Liver (tissue), 9 donors: Measurements from ENCODE around the gene SPOCK2. TPM values are rescaled to one million over a fixed set of nuclear protein-coding genes. Genes with fewer than 3 reads are reported as not detected.

ENCODE experiments used
- DNase-seq: peaks from one replicate; pipeline ENCODE4 v3.0.0-alpha.2; 2017; ENCODE audit warnings: low spot score
- H3K27ac ChIP-seq, 2 donors: one replicate each; pipeline ENCODE4 v1.7.0; 2013; ENCODE audit warnings: inconsistent platforms in 2 of 2, low read length in 2 of 2, control low read depth in 1 of 2, low read depth in 1 of 2, mild to moderate bottlenecking in 1 of 2
- H3K27me3 ChIP-seq, 4 donors: one replicate each; pipeline versions ENCODE4 v1.6.1 to v1.7.0; 2013; ENCODE audit warnings: low read length in 3 of 4, inconsistent platforms in 1 of 4, mild to moderate bottlenecking in 1 of 4, moderate library complexity in 1 of 4; ENCODE audit not compliant: control insufficient read depth in 4 of 4, insufficient read depth in 4 of 4
- H3K36me3 ChIP-seq, 4 donors: one replicate each; pipeline versions ENCODE4 v1.6.1 to v1.7.0; 2013; ENCODE audit warnings: low read length in 3 of 4, mild to moderate bottlenecking in 3 of 4, low read depth in 1 of 4, moderate library complexity in 1 of 4; ENCODE audit not compliant: control insufficient read depth in 4 of 4, insufficient read depth in 3 of 4
- H3K4me1 ChIP-seq, 4 donors: one replicate each; pipeline versions ENCODE4 v1.6.1 to v1.7.0; 2013; ENCODE audit warnings: low read length in 3 of 4, mild to moderate bottlenecking in 3 of 4, moderate library complexity in 1 of 4; ENCODE audit not compliant: control insufficient read depth in 4 of 4, insufficient read depth in 4 of 4
- H3K4me3 ChIP-seq, 3 donors: one replicate each; pipeline versions ENCODE4 v1.6.1 to v1.7.0; 2013; ENCODE audit warnings: low read length in 3 of 3, control low read depth in 1 of 3, low read depth in 1 of 3, mild to moderate bottlenecking in 1 of 3
- H3K9ac ChIP-seq, 2 donors: one replicate each; pipeline ENCODE4 v1.7.0; 2013; ENCODE audit warnings: low read length in 2 of 2, mild to moderate bottlenecking in 2 of 2, moderate library complexity in 2 of 2, control low read depth in 1 of 2, low read depth in 1 of 2
- H3K9me3 ChIP-seq, 4 donors: one replicate each; pipeline versions ENCODE4 v1.6.1 to v1.7.0; 2013; ENCODE audit warnings: low read length in 3 of 4; ENCODE audit not compliant: control insufficient read depth in 4 of 4
- ATF3 ChIP-seq: IDR thresholded peaks from 2 replicates; pipeline ENCODE4 v1.6.1; 2016; ENCODE audit warnings: antibody characterized with exemption
- CTCF ChIP-seq: fragments of 150-350 bp; IDR thresholded peaks from 2 replicates; pipeline ENCODE4 v1.5.1; 2017; ENCODE audit warnings: improper control_type of control experiment, low read depth, low read length; ENCODE audit not compliant: missing input control
- FOXA1 ChIP-seq: IDR thresholded peaks from 2 replicates; pipeline ENCODE4 v1.6.1; 2016; ENCODE audit warnings: antibody characterized with exemption
- GABPA ChIP-seq, 2 donors: IDR thresholded peaks in 1 of 2; conservative IDR thresholded peaks in 1 of 2; 2 replicates each; pipeline ENCODE4 v1.6.1; 2016; ENCODE audit warnings: antibody characterized with exemption in 2 of 2, mild to moderate bottlenecking in 1 of 2, moderate library complexity in 1 of 2
- HNF4A ChIP-seq, 2 donors: conservative IDR thresholded peaks; 2 replicates each; pipeline ENCODE4 v1.6.1; 2016; ENCODE audit warnings: antibody characterized with exemption in 2 of 2, mild to moderate bottlenecking in 2 of 2
- HNF4G ChIP-seq: IDR thresholded peaks from 2 replicates; pipeline ENCODE4 v1.6.1; 2016; ENCODE audit warnings: antibody characterized with exemption
- JUND ChIP-seq, 2 donors: IDR thresholded peaks; 2 replicates each; pipeline ENCODE4 v1.6.1; 2016; ENCODE audit warnings: antibody characterized with exemption in 2 of 2
- MAX ChIP-seq: IDR thresholded peaks from 2 replicates; pipeline ENCODE4 v1.6.1; 2016; ENCODE audit warnings: antibody characterized with exemption
- NR2F2 ChIP-seq: IDR thresholded peaks from 2 replicates; pipeline ENCODE4 v1.6.1; 2016; ENCODE audit warnings: antibody characterized with exemption
- RAD21 ChIP-seq, 2 donors: IDR thresholded peaks; 2 replicates each; pipeline ENCODE4 v1.6.1; 2016; ENCODE audit warnings: antibody characterized with exemption in 2 of 2, mild to moderate bottlenecking in 2 of 2
- REST ChIP-seq: IDR thresholded peaks from 2 replicates; pipeline ENCODE4 v1.6.1; 2016; ENCODE audit warnings: antibody characterized with exemption, mild to moderate bottlenecking
- RXRA ChIP-seq, 2 donors: IDR thresholded peaks; 2 replicates each; pipeline ENCODE4 v1.6.1; 2017 to 2018; ENCODE audit warnings: antibody characterized with exemption in 2 of 2, mild to moderate bottlenecking in 1 of 2
- SP1 ChIP-seq: IDR thresholded peaks from 2 replicates; pipeline ENCODE4 v1.6.1; 2018; ENCODE audit warnings: antibody characterized with exemption, mild to moderate bottlenecking
- TAF1 ChIP-seq: conservative IDR thresholded peaks from 2 replicates; pipeline ENCODE4 v1.6.1; 2016; ENCODE audit warnings: antibody characterized with exemption, mild to moderate bottlenecking
- YY1 ChIP-seq: IDR thresholded peaks from 2 replicates; pipeline ENCODE4 v1.6.1; 2016; ENCODE audit warnings: antibody characterized with exemption, mild to moderate bottlenecking
- ZBTB33 ChIP-seq: IDR thresholded peaks from 2 replicates; pipeline ENCODE4 v1.6.1; 2016; ENCODE audit warnings: antibody characterized with exemption
- WGBS: extraction: QIAGEN DNeasy Blood & Tissue Kit; methylation state at CpG from one replicate; pipeline ENCODE4 v1.1.7; 2013; 5-methylcytosine and 5-hydroxymethylcytosine counted together
- polyA plus RNA-seq, 2 donors: library from polyadenylated mRNA; stranded (reverse) in 1 of 2; unstranded in 1 of 2; fragments of 200-250 nt in 1 of 2; fragments of >200 nt in 1 of 2; fragmentation: Nextera tagmentation in 1 of 2; extraction: Ambion mirVana in 1 of 2; gene quantifications; one replicate each; pipeline versions ENCODE4 v1.2.1 to v1.2.3, GENCODE V29; 2013 to 2015
- total RNA-seq, 2 donors: library from RNA; depleted of rRNA; stranded (reverse); fragments of >200 nt; gene quantifications; one replicate each; pipeline ENCODE4 v1.2.3, GENCODE V29; 2014
- donor health status: healthy.
- donor health status: healthy.
- donor health status: healthy.
- donor health status: healthy.
- donor health status: healthy.

Gene SPOCK2
- total and polyA plus RNA-seq, 4 donors: 0.36 to 1.7 (median 0.64) TPM

- Histone ChIP-seq H3K36me3 (no peaks in the 10 kb centered on the region), H3K9me3 (no peaks in the 10 kb centered on the region), H3K4me3 (no peak overlapping the region), H3K27ac (no peak overlapping the region), H3K27me3 (no peaks in the 10 kb centered on the region), H3K9ac (no peak overlapping the region), H3K4me1 (no peaks in the 10 kb centered on the region)
- TF ChIP-seq HNF4G: no peak
- TF ChIP-seq RAD21 (IDR thresholded peaks at IDR 0.05): no peak
- TF ChIP-seq CTCF: no peak
- TF ChIP-seq YY1: no peak
- no peak for TF ChIP-seq GABPA (IDR thresholded peaks at IDR 0.05 in 1 of 2, conservative IDR thresholded peaks at IDR 0.05 in 1 of 2)
- TF ChIP-seq REST: no peak
- TF ChIP-seq JUND (IDR thresholded peaks at IDR 0.05): no peak
- TF ChIP-seq MAX: no peak
- no peak for TF ChIP-seq ATF3
- TF ChIP-seq FOXA1: no peak
- TF ChIP-seq HNF4A (conservative IDR thresholded peaks at IDR 0.05): no peak
- TF ChIP-seq SP1: no peak
- TF ChIP-seq TAF1: no peak
- no peak for TF ChIP-seq ZBTB33
- no peak for TF ChIP-seq RXRA (IDR thresholded peaks at IDR 0.05)
- TF ChIP-seq NR2F2: no peak
- WGBS: 86% methylated on average over 19 of the region's 19 CpGs
- no peak for DNase-seq
Observed at GRCh38 chr10:72059843-72060822, 28.2 kb downstream of the SPOCK2 start.
